ENCODE data around the gene L3MBTL3. TPM values are rescaled to one million over a fixed set of nuclear protein-coding genes. Genes with fewer than 3 reads are reported as not detected.
"Not testable (repeated sequence)": the region's sequence is repeated elsewhere in the genome, so short reads cannot be mapped to it uniquely, and the experiment has no call there.

Gene L3MBTL3
- total and polyA plus RNA-seq, 2 donors = 5.9 to 15.1 TPM

DNA sequence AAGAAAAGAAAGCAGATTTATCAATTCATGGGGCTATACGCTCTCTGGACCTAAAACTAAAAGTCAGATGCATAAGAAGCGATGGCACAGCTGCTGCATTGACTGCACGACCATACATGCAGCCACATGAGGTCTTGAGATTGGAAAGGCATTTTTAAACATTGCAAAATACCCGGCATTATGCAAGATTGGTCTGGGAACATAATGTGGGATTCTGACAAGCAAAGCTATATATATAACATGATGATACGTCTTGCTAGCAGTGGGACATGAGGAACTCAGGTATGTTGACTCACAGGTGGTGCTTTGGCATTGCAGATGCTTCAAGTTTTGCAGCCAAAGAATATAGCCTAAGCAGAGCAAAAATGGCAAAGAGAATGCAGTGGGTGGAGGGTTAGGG is 149.3 kb downstream of the L3MBTL3 start:
- DNase-seq (ENCODE audit: extremely low spot score) = no peak
- 73% methylated on average over 5 of the region's 5 CpGs for WGBS
- H3K27ac ChIP-seq (ENCODE audit: low read depth) = no peak overlapping the region

DNA sequence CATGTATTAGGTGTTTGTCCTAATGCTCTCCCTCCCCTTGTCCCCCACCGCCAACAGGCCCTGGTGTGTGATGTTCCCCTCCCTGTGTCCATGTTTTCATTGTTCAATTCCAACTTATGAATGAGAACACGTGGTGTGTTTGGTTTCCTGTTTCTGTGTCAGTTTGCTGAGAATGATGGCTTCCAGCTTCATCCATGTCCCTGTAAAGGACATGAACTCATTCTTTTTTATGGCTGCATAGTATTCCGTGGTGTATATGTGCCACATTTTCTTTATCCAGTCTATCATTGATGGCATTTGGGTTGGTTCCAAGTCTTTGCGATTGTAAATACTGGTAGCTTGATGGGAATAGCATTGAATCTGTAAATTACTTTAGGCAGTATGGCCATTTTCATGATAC is 151.8 kb downstream of the L3MBTL3 start:
- H3K36me3 ChIP-seq (ENCODE audit: insufficient read depth); H3K27ac ChIP-seq (ENCODE audit: low read depth); H3K4me3 ChIP-seq (ENCODE audit: low read depth, low read length); H3K4me1 ChIP-seq (ENCODE audit: insufficient read depth); DNase-seq (ENCODE audit: extremely low spot score): not testable (repeated sequence)
- WGBS = 95% methylated on average over 4 of the region's 4 CpGs

More for the DNA sequence above, 149.3 kb downstream of the L3MBTL3 start:
- no peaks in the 10 kb centered on the region for H3K36me3 ChIP-seq (ENCODE audit: insufficient read depth)
- no peaks in the 10 kb centered on the region for H3K4me1 ChIP-seq (ENCODE audit: insufficient read depth)
- H3K4me3 ChIP-seq (ENCODE audit: low read depth, low read length) = no peak overlapping the region

DNA sequence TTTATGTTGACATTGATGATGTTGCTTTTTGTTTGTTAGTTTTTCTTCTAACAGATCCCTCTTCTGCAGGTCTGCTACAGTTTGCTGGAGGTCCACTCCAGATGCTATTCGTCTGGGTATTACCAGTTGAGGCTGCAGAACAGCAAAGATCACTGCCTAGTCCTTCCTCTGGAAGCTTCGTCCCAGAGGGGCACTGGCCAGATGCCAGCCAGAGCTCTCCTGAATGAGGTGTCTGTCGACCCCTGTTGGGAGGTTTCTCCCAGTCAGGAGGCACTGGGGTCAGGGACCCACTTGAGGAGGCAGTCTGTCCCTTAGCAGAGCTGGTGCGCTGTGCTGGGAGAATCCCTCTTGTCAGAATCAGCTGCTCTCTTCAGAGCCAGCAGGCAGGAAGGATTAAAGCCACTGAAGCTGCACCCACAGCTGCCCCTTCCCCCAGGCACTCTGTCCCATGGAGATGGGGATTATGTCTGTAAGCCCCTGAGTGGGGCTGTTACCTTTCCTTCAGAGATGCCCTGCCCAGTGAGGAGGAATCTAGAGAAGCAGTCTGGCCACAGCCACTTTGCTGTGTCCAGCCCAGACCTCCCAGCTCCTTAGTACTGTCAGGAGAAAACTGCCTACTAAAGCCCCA is 155.1 kb downstream of the L3MBTL3 start:
- WGBS = 90% methylated on average over 4 of the region's 4 CpGs
- H3K36me3 ChIP-seq (ENCODE audit: insufficient read depth); H3K27ac ChIP-seq (ENCODE audit: low read depth); H3K4me3 ChIP-seq (ENCODE audit: low read depth, low read length); H3K4me1 ChIP-seq (ENCODE audit: insufficient read depth); DNase-seq (ENCODE audit: extremely low spot score): not testable (repeated sequence)

DNA sequence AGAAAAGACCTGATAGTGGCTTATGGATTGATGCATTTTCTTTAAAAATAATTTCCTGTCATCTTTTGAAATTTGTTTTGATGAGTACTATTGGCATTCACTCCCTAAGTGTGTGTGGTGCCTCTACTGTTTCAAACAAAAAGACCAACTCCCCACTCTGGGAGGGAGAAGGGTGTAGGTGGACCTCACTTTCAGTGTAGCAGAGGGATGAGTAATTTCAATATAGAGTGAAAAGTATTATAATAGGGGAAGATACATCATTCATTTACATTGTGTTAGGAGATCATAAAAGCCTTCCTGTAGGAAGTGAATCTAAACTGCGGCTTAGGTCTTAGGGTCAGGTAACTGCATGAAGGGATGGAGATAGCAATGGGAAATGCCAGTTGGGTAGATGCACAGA is 158.0 kb downstream of the L3MBTL3 start:
- 90% methylated on average over 1 of the region's 1 CpG for WGBS
- no peaks in the 10 kb centered on the region for H3K36me3 ChIP-seq (ENCODE audit: insufficient read depth)
- no peak overlapping the region for H3K4me3 ChIP-seq (ENCODE audit: low read depth, low read length)
- no peak for DNase-seq (ENCODE audit: extremely low spot score)
- H3K4me1 ChIP-seq (ENCODE audit: insufficient read depth) = no peaks in the 10 kb centered on the region
- no peak overlapping the region for H3K27ac ChIP-seq (ENCODE audit: low read depth)

DNA sequence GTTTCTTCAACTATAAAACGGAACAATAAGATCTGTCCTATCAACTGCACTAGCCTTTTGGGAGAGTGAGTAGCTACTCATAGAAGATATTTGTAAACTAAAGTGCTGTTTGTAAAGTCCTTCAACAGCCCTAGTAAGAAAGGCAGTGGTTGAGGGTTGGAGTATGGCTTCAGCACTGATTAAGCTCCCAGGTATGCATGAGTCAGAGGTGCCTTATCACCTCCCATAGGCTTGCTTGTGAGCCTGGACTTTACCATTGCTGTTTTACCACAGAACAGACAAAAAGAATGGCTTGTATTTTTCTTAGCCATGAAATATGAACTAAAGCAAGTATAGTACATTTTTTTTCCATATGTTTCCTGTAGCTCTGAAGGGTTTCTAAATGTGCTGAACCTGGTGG is 160.3 kb downstream of the L3MBTL3 start:
- WGBS = 95% methylated on average over 1 of the region's 1 CpG
- Histone ChIP-seq H3K4me1 (ENCODE audit: insufficient read depth) (no peaks in the 10 kb centered on the region), H3K27ac (ENCODE audit: low read depth) (no peak overlapping the region), H3K4me3 (ENCODE audit: low read depth, low read length) (no peak overlapping the region), H3K36me3 (ENCODE audit: insufficient read depth) (no peaks in the 10 kb centered on the region)
- no peak for DNase-seq (ENCODE audit: extremely low spot score)

DNA sequence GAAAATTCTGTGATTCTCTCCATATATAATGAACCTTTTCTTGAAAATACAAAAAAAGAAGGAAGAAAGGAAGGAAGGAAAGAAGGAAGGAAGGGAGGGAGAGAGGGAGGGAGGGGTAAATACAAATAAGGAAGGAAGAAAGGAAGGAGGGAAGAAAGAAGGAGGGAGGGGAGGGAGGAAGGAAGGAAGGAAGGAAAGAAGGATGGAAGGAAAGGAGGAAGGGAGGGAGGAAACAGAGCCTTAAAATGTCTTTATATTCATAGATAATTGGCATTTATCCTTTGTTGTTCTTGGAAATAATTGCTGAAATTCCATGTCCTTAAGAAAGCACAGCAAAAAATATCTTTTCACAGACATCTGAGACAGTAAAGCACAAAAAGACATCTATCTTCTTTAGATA is 164.1 kb downstream of the L3MBTL3 start:
- Histone ChIP-seq H3K4me1 (ENCODE audit: insufficient read depth) (no peaks in the 10 kb centered on the region), H3K27ac (ENCODE audit: low read depth) (no peak overlapping the region)

DNA sequence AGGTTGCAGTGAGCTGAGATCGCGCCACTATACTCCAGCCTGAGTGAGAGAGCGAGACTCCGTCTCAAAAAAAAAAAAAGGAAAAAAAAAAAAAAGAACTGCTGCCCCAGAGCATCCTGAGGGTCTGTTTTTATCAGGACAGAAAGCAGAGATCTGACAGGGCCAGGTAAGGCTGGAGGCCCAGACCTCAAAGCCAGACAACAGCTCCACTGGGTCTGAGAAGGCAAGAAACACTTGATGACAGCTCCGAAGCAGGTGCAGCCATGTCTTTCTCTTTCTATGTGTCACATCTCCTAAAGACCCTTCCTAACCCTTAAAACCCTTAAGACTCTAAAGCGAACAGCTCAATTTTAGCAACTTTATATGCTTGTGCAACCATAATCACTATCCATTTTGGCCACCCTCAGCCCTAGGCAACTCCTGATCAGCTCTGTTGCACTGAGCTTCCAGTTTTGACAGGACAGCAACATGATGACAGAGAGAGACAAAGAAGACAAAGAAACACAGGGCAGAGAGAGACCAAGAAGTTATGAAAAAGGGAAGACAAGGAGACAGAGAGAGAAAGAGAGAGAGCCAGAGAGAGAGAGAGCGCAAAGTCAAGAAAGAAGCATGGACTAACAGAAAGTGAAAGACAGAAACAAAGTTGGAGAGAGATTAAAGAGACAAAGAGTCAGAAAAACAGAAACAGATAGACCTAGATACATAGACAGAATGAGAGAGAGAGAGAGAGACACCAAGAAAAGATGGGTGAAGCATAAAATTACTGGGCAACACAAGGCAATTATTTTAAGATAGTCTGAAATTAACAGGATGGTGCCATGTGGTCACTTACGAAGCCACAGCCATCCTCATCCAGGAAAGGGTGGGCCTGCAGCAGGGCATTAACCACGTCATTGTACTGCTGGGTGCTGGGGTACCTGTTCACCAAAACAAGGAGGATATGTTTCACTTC is 165.2 kb downstream of the L3MBTL3 start:
- Histone ChIP-seq H3K36me3 (ENCODE audit: insufficient read depth) (no peaks in the 10 kb centered on the region), H3K27ac (ENCODE audit: low read depth) (no peak overlapping the region), H3K4me3 (ENCODE audit: low read depth, low read length) (no peak overlapping the region), H3K4me1 (ENCODE audit: insufficient read depth) (no peaks in the 10 kb centered on the region)
- DNase-seq (ENCODE audit: extremely low spot score) = no peak
- 93% methylated on average over 9 of the region's 9 CpGs for WGBS

More for the DNA sequence above, 164.1 kb downstream of the L3MBTL3 start:
- no peak overlapping the region for H3K4me3 ChIP-seq (ENCODE audit: low read depth, low read length)
- H3K36me3 ChIP-seq (ENCODE audit: insufficient read depth) = no peaks in the 10 kb centered on the region
- no peak for DNase-seq (ENCODE audit: extremely low spot score)

DNA sequence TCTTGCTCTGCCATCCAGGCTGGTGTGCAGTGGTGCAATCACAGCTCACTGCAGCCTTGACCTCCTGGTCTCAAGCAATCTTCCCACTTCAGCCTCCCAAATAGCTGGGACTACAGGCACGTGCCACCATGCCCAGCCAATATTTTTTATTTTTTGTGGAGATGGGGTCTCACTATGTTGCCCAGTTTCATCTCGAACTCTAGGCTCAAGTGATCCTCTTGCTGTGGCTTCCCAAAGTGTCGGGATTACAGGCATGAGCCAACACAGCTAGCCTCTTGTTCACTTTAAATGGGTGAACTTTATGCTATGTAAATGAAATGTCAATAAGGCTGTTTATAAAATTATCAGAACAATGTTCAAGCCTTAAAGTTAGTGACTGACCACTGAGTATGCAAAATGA is 167.3 kb downstream of the L3MBTL3 start:
- Histone ChIP-seq H3K4me3 (ENCODE audit: low read depth, low read length) (no peak overlapping the region), H3K27ac (ENCODE audit: low read depth) (no peak overlapping the region), H3K36me3 (ENCODE audit: insufficient read depth) (no peaks in the 10 kb centered on the region), H3K4me1 (ENCODE audit: insufficient read depth) (no peaks in the 10 kb centered on the region)
- WGBS = 93% methylated on average over 3 of the region's 3 CpGs
- no peak for DNase-seq (ENCODE audit: extremely low spot score)

DNA sequence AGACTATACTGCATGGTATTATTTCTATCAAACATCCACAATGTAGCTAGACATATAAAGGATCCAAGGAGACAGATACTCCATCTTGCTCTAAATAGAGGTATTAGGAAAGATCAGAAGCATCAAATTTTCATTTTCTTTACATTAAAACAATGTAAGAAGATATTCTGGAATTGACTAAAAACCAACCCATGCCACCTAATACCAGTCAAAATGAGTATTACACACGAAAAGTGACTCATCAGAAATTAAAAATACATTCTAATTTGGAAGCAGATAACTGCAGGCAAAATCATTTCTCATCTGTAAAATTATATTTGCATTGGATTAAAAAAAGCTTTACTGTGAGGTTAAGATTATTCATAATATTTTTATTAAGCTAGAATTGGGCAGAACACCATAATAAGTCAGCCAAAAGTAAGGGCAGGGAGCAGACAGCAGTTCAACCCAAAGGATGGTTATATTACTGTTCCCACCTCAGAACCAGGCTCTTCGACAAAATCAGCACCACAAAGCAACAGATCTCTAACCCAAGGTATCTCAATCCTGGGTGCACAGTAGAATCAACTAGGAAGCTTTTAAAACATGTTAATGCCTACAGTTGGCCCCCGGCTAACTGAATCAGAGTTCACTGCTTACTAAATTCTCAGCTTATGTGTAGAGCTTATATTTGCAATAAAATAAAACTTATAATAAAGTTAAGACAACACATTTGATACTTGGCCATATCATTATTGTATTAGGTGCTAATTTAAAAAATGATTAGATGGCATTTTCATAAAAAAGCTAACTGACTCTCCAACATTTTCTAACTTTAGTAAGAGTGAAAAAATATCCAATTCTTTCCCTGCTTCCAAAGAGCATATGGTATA is 169.2 kb downstream of the L3MBTL3 start:
- Histone ChIP-seq H3K4me1 (ENCODE audit: insufficient read depth) (no peaks in the 10 kb centered on the region), H3K4me3 (ENCODE audit: low read depth, low read length) (no peak overlapping the region), H3K27ac (ENCODE audit: low read depth) (no peak overlapping the region), H3K36me3 (ENCODE audit: insufficient read depth) (no peaks in the 10 kb centered on the region)
- WGBS = 91% methylated on average over 3 of the region's 3 CpGs
- DNase-seq (ENCODE audit: extremely low spot score) = no peak

DNA sequence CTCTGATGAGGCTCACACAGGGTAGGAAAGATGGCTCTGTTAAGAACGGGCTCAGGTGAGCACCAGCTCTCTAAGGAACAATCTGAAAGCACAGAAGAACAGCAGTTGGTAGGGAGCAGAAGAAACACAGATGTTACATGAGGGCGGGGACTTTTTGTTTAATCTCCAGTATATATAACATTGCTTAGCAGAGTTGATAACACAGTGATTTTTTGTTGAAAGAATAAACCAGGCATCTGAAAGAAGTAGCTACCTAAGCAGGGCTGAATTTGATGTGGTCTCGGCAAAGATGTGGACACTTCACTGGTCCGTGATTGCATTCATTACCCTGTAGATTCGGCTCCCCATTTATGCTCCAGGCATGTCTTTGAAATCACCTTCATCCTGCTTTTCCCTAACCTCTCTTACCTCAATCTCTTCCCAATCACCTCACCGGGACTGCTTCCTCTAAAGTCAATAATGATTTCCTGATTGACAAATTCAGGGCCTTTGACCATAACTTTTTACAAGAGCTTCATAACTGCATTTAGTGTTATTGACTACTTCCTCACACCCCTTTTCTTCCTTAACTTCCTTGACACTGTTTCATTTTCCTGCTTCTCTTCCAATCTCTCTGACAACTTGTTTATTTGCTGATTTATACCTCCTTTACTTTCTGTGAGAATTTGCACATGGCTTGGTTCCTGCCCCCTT is 170.0 kb downstream of the L3MBTL3 start:
- H3K4me3 ChIP-seq (ENCODE audit: low read depth, low read length) = no peak overlapping the region
- no peak overlapping the region for H3K27ac ChIP-seq (ENCODE audit: low read depth)
- H3K36me3 ChIP-seq (ENCODE audit: insufficient read depth) = no peaks in the 10 kb centered on the region
- DNase-seq (ENCODE audit: extremely low spot score) = no peak
- WGBS = 72% methylated on average over 6 of the region's 6 CpGs
- H3K4me1 ChIP-seq (ENCODE audit: insufficient read depth) = no peaks in the 10 kb centered on the region

DNA sequence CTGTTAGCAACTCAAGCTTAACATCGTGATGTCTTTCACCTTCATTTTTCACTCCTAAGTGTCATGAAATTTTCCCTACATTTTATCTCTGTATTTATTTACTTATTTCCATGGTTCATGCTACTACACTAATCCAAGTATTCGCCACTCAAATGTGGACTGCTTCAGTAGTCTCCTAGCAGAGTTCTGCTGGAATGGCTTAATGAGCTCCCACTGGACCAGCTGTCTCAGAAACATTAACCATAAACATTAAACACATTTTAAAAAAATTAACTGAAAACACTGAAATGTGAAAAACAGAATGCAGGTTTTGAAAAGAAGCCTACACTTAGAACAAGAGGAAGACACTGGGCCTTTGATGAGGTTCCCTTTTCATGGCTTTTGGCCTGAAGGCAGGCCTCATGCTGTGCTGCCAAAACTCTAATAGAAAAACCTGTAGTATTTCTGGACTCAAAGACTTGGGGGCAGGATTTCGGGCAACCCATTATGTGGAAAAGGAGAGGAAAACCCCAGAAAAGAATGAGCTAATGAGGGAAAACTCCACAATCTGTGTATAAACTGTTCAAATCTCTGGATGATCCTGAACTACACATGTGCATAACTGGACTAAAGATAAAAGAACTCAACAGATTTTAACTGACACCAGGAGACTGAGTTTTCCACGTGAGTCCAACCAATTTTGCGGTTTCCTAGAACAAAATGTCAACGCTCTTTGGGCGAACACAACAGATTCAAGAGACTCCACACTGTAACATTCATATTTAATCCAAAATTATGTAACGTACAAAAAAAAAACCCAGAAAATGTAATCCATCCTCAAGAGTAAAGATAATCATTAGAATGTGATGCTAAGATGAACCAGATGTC is 171.4 kb downstream of the L3MBTL3 start:
- Histone ChIP-seq H3K36me3 (ENCODE audit: insufficient read depth) (no peaks in the 10 kb centered on the region), H3K4me1 (ENCODE audit: insufficient read depth) (no peaks in the 10 kb centered on the region), H3K4me3 (ENCODE audit: low read depth, low read length) (no peak overlapping the region), H3K27ac (ENCODE audit: low read depth) (no peak overlapping the region)
- DNase-seq (ENCODE audit: extremely low spot score) = no peak
- 80% methylated on average over 8 of the region's 8 CpGs for WGBS

Data from urinary bladder (tissue), 4 donors.